OCI-LY3 (cell line): ENCODE results near the gene NELL1.

Experiments
- H2AFZ ChIP-seq: fragments of 200-600, 300-600 bp; shearing (Covaris generic); 2 replicates; pipeline ENCODE4 v1.6.0; 2014; ENCODE audit warnings: antibody characterized with exemption, low read depth, low read length
- H3K27ac ChIP-seq: fragments of 200-600, 300-600 bp; sonication (generic); 2 replicates; pipeline ENCODE4 v1.5.1; 2014; ENCODE audit warnings: mild to moderate bottlenecking, low read length, moderate library complexity, mixed read lengths
- H3K27me3 ChIP-seq: fragments of 200-600, 300-600 bp; sonication (generic); 2 replicates; pipeline ENCODE4 v1.6.1; 2014; ENCODE audit warnings: low read depth, low read length, mixed read lengths
- H3K36me3 ChIP-seq: fragments of 200-600, 300-600 bp; sonication (generic); replicated peaks from 2 replicates; pipeline ENCODE3; 2014; ENCODE audit warnings: low read depth, low read length, mixed read lengths
- H3K4me1 ChIP-seq: fragments of 300-600, 200-600 bp; sonication (generic); 2 replicates; pipeline ENCODE4 v1.6.1; 2014; ENCODE audit warnings: low read length, mixed read lengths
- H3K4me2 ChIP-seq: fragments of 200-600, 300-600 bp; sonication (generic); 2 replicates; pipeline ENCODE4 v1.6.1; 2014; ENCODE audit warnings: low read length, mixed read lengths
- H3K4me3 ChIP-seq: fragments of 300-600, 200-600 bp; sonication (generic); 2 replicates; pipeline ENCODE4 v1.5.1; 2014; ENCODE audit warnings: antibody characterized with exemption, mild to moderate bottlenecking, low read length, moderate library complexity
- H3K79me2 ChIP-seq: fragments of 300-600, 200-600 bp; shearing (Covaris generic); 2 replicates; pipeline ENCODE4 v1.6.1; 2014; ENCODE audit warnings: mild to moderate bottlenecking, low read length, mixed read lengths
- H3K9ac ChIP-seq: fragments of 300-600, 200-600 bp; shearing (Covaris generic); 2 replicates; pipeline ENCODE4 v1.6.0; 2014; ENCODE audit warnings: mild to moderate bottlenecking, low read length, moderate library complexity
- H3K9me3 ChIP-seq: fragments of 200-600, 300-600 bp; shearing (Covaris generic); 2 replicates; pipeline ENCODE4 v1.6.1; 2014; ENCODE audit warnings: low read length, mixed read lengths; ENCODE audit not compliant: insufficient read depth
- H4K20me1 ChIP-seq: fragments of 200-600, 300-600 bp; sonication (generic); 2 replicates; pipeline ENCODE4 v1.6.1; 2016; ENCODE audit warnings: low read length, mixed read lengths; ENCODE audit not compliant: insufficient read depth
- EZH2phosphoT487 ChIP-seq: fragments of 200-600 bp; shearing (Covaris generic); IDR thresholded peaks from 2 replicates; pipeline ENCODE4 v1.6.1; 2018; ENCODE audit warnings: antibody characterized with exemption, mixed run types, low read depth
- TF ChIP-seq, protein P1 (sequence below): fragments of 200-600, 300-600 bp; sonication (generic); IDR thresholded peaks from 2 replicates; pipeline ENCODE4 v1.5.1; 2014; ENCODE audit warnings: antibody characterized with exemption, low read length, low read depth

NELL1 gene

DNA sequence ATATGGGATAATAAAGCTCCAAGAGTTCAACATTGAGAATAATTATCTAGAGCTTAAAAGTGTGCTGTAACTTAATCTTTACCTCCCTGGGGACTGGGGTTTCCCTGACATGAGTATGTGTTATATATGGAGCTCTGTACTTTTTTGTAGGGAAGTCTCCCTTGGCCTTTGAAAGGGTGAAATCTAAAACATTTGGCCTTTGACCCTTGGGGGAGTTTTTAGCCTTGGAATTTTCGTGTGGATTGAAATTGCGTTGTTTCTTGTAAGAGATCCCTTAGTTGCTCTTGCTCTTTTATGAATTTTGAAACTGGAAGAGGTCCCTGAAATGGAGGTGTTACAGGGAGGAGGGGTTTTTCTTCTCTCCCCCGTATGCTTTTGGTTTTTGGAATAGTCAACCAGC is 450.0 kb downstream of the NELL1 start:
- H3K27ac ChIP-seq = no peak overlapping the region
- H4K20me1 ChIP-seq = no peaks in the 10 kb centered on the region
- no peak overlapping the region for H2AFZ ChIP-seq
- no peak overlapping the region for H3K4me2 ChIP-seq
- H3K4me1 ChIP-seq = no peaks in the 10 kb centered on the region
- TF ChIP-seq EZH2phosphoT487 = no peak
- TF ChIP-seq, protein P1, sequence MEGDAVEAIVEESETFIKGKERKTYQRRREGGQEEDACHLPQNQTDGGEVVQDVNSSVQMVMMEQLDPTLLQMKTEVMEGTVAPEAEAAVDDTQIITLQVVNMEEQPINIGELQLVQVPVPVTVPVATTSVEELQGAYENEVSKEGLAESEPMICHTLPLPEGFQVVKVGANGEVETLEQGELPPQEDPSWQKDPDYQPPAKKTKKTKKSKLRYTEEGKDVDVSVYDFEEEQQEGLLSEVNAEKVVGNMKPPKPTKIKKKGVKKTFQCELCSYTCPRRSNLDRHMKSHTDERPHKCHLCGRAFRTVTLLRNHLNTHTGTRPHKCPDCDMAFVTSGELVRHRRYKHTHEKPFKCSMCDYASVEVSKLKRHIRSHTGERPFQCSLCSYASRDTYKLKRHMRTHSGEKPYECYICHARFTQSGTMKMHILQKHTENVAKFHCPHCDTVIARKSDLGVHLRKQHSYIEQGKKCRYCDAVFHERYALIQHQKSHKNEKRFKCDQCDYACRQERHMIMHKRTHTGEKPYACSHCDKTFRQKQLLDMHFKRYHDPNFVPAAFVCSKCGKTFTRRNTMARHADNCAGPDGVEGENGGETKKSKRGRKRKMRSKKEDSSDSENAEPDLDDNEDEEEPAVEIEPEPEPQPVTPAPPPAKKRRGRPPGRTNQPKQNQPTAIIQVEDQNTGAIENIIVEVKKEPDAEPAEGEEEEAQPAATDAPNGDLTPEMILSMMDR = no peak
- H3K4me3 ChIP-seq = no peak overlapping the region
- no peaks in the 10 kb centered on the region for H3K36me3 ChIP-seq
- H3K27me3 ChIP-seq = no peaks in the 10 kb centered on the region
- H3K9ac ChIP-seq = no peak overlapping the region
- H3K9me3 ChIP-seq = no peaks in the 10 kb centered on the region
- H3K79me2 ChIP-seq = no peaks in the 10 kb centered on the region

DNA sequence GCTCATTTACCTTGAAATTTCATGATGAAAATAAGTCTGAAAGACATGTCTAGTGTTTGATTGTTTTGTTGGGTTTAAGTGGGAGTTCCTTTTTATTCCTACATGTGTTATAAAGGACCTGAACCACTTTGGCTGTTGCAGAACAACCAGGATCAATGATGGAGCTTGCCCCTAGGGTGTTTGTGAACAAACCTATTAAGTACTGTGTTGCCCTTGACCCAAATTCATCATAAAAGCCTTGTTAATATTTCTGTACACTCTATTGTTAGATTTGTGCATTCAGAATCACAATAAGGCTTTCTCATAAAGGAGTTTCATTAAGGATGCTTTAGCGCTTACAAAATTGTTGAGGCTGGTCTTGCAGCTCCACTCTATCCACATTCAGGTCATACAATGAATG is 452.6 kb downstream of the NELL1 start:
- H3K79me2 ChIP-seq = no peaks in the 10 kb centered on the region
- no peak overlapping the region for H3K27ac ChIP-seq
- no peak overlapping the region for H3K9ac ChIP-seq
- H3K27me3 ChIP-seq = no peaks in the 10 kb centered on the region
- no peak overlapping the region for H3K4me2 ChIP-seq
- no peaks in the 10 kb centered on the region for H3K4me1 ChIP-seq
- no peaks in the 10 kb centered on the region for H3K9me3 ChIP-seq
- H4K20me1 ChIP-seq = no peaks in the 10 kb centered on the region
- H3K36me3 ChIP-seq = no peaks in the 10 kb centered on the region
- no peak for TF ChIP-seq EZH2phosphoT487
- TF ChIP-seq, protein P1 = no peak
- H3K4me3 ChIP-seq = no peak overlapping the region
- H2AFZ ChIP-seq = no peak overlapping the region

GRCh38 chr11:21122523-21122922 is 453.1 kb downstream of the NELL1 start:
- H3K27me3 ChIP-seq = no peaks in the 10 kb centered on the region
- H4K20me1 ChIP-seq = no peaks in the 10 kb centered on the region
- no peaks in the 10 kb centered on the region for H3K9me3 ChIP-seq
- TF ChIP-seq EZH2phosphoT487 = no peak
- TF ChIP-seq, protein P1 = no peak
- no peaks in the 10 kb centered on the region for H3K36me3 ChIP-seq
- no peak overlapping the region for H2AFZ ChIP-seq
- H3K4me1 ChIP-seq = no peaks in the 10 kb centered on the region
- no peak overlapping the region for H3K27ac ChIP-seq
- H3K4me3 ChIP-seq = no peak overlapping the region
- no peak overlapping the region for H3K9ac ChIP-seq
- no peaks in the 10 kb centered on the region for H3K79me2 ChIP-seq
- no peak overlapping the region for H3K4me2 ChIP-seq

- Histone ChIP-seq H3K4me3 (no peak overlapping the region), H2AFZ (no peak overlapping the region), H3K9me3 (no peaks in the 10 kb centered on the region), H3K4me1 (no peaks in the 10 kb centered on the region), H3K9ac (no peak overlapping the region), H4K20me1 (no peaks in the 10 kb centered on the region), H3K36me3 (no peaks in the 10 kb centered on the region), H3K79me2 (no peaks in the 10 kb centered on the region), H3K27me3 (no peaks in the 10 kb centered on the region), H3K4me2 (no peak overlapping the region), H3K27ac (no peak overlapping the region)
- TF ChIP-seq, protein P1 = no peak
- no peak for TF ChIP-seq EZH2phosphoT487
Observed at GRCh38 chr11:21132146-21132720, 462.8 kb downstream of the NELL1 start.
